HG03196 (cell line): ENCODE data around the gene RBM45.
"Not testable (repeated sequence)": the region's sequence is repeated elsewhere in the genome, so short reads cannot be mapped to it uniquely, and the experiment has no call there.

Experiments
- ATAC-seq: cut with Tn5 transposase; IDR thresholded peaks from one replicate; pipeline ENCODE4 v1.9.1; 2021; ENCODE audit not compliant: unreplicated experiment

RBM45 gene, protein sequence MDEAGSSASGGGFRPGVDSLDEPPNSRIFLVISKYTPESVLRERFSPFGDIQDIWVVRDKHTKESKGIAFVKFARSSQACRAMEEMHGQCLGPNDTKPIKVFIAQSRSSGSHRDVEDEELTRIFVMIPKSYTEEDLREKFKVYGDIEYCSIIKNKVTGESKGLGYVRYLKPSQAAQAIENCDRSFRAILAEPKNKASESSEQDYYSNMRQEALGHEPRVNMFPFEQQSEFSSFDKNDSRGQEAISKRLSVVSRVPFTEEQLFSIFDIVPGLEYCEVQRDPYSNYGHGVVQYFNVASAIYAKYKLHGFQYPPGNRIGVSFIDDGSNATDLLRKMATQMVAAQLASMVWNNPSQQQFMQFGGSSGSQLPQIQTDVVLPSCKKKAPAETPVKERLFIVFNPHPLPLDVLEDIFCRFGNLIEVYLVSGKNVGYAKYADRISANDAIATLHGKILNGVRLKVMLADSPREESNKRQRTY

DNA sequence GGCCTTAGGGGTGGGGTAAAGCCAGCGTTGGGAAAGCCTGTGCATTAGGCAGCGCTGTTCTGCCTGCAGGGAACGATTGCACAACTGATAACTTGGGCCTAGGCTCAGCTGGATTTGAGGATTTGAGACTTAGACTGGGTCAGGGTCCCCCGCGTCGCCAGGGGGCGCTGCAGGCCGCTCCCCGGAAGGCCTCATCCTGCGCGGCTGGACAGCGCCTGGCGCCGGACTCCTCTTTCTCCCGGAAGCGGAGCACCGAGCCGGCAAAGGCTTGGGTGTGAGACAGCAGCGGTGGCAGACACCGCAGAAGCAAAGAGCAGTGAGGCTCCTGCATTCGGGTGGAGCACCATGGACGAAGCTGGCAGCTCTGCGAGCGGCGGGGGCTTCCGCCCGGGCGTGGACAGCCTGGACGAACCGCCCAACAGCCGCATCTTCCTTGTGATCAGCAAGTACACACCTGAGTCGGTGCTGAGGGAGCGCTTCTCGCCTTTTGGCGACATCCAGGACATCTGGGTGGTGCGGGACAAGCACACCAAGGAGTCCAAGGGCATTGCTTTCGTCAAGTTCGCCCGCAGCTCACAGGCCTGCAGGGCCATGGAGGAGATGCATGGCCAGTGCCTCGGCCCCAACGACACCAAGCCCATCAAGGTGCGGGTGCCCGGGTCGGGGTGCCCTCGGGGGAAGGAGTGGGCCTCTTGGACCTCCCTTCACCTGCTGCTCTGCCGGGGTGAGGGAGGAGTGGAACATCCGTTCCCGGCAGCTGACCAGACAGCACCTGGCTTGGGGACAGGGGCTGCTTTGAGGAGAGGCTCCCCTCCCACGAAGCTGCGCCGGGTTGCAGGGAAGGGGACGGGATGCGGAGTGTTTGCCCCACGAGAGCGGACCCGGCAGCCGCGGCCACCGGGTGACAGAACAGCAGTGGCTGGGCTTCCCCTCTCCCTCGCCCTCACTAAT, at the start of gene RBM45:
Gene RBM45 (plus strand): TSS at position 236 of the 951 bp plus-strand sequence. CDS start 110 bp downstream, at position 346.
- ATAC-seq, result peak; percentile 90

DNA sequence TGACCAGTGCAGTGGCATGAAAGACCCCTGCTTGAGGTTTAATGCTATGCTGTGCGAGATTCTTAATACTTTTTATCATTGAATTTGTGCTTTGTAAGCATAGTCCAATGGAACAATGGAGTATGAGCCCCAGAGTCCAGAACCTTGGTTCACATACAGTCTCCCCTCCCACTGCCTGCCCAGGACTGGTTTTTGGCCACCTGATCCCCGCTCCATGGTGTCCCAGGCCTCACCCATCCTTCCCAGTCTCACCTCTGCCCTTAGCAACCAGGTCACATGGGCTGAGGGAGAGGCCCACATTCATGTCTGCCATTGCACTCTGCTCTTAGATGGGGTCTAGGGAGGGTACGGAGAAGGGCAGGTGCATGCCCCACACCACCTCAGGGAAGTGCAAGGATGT, 45.9 kb upstream of the RBM45 start:
- no peak for ATAC-seq

DNA sequence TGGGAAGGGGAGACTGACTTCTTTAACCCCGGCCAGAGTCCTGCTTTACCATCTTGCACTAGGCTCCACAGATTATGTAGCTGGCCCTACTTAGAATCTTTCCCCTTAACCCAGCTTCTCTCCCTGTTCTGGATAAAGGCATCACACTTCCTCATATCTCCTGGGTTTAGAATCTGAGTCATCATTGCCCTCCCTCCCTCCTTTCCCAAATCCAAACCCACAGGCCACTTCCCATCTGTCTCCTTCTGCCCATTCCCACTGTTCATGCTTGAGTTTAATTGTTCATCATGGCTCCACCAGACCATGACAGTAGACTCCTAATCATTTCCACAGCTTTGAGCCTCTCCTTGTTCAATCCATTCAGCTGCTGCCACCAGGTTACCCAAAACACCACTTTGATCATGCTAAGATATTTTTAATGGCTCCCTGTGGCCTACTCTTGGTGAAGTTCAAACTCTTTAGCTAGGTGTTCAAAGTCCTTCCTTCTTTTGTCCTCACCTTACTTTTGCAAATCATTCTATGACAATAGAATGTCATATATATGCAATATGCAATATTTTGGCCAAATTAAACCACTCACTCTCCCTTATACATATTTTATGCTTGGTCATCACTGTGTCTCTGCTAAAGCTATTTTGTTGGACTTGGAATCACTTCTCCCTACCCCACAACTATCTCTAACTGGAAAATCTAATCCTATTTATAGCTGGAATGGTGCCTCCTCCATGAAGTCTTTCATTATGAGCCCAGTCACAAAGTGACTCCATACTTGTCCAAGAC, 45.2 kb upstream of the RBM45 start:
- ATAC-seq, result no peak

DNA sequence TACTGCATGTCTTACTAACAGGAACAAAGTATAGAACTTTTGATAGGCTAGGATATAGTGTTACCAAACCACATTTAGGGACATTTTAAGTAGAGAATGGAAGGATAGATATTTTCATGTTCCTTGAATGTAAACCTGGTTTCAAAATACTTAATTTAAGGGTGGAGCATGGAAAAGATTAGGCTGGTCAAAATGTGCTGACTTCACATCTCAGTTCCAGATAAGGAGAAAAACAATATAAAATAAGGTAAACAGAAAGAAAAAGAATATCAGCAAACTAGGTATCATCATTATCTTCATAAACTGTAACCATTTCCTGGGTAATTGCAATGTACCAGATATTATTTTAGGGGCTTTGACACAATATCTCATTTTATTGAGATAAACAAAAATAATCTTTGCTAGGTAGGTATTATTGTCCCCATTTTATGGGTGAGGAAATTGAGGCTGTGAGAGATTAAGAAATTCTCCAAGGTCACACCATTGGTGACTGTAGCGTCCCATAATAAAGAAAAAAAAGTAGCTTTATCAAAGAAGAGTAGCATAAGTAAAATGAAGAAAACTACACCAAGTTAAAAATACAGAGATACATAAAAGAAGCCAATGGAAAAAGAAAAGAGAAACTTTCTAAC, 43.3 kb upstream of the RBM45 start:
- ATAC-seq, result no peak

DNA sequence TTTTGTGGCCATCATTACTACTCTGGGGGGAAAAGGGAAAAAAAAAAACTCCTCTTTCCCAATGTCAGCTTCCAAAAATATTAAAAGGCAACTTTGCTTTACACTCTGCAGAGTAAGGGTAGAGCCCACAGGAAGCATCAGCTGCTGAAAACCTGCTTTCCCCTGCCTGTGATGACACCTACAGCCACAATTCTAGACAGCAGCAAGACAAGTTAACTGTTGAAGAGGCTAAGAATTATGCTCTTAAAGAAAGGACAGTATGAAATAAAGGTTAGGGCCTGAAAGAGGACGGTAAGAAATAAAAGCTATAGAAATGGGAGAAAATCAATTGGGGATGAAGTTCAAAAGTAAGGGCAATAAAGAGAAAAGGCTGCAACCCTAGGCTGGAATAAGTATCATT, 42.7 kb upstream of the RBM45 start:
- ATAC-seq, result no peak

DNA sequence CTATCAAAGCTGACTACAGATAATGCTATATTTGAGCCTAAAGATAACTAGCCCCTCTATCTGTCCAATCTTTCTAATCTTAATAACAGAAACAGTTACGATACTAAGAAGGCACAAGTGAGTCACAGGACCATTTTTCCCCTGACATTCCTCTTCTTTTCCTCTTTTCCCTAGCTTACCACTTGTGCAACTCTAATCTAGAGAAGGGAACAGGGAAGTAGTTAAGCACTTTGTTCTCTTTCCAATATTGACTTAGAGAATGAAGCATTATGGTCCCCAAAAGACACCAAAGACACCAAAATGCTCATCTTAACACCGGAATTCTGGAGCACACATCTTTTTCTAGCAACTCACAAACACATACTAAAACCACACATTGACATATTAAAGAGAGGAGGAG, 41.4 kb upstream of the RBM45 start:
- ATAC-seq, result no peak

DNA sequence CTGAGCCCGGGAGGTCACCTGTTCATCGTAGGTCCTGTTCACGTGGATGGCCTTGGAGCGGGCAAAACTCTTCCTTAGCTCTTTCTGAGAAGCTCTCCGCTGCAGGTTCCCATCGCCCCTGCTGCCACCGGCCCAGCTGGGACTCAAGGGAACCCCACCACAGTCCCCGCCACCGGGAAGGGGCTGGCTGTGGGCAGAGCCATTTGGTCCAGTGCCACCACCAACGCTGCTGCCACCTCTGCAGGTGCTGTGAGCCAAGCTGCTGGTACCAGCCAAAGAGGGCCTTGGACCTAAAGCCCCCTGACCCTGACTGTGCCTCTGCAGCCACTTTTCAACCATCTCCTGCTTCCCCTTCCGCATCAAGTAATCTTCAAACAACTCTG, 40.2 kb upstream of the RBM45 start:
- ATAC-seq, result no peak

DNA sequence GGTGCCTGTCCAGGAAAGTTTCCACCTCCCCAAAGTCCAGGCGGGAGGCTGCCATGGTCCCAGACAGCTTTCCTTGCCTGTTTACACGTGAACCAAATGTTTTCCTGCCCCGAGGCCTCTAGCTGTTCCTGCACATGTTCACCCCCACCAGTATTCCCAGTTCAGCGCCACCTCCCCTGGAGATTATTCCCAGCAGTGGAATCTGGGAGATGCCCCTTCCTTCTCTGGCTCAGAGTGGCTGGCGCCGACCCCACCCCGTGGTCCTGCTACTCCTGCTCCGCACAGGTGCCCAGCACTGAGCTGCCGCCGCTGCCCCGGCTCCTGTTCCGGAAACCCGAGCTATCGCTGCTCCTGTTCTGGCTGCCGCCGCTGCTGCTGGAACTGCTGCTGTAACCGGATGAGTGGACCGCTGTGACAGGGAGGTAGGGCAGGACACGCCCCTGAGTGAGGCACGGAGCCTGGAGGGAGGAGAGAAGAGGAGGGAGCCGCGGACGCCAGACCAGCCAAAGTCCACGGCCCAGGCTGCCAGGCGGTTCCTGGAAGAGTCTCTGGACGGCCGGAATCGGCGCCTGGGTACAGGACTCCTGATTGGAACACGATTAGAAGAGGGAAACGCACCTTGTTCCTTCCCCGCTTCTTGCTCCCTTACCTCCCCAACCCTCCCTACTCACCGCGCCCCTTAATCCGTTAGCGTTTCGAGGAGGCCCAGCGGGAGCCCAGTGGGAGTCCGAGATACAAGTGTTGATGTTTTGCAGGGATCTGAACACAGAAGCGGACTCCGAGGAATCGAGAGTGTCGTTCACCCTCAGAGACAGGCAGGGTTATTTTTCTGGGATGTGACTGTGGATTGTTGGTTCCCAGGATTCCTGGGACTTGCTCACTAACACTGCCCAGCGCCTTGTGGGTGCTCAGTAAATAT, 39.6 kb upstream of the RBM45 start, which contains the start of gene PDE11A:
Gene PDE11A (minus strand): TSS at position 395 of the 919 bp plus-strand sequence. CDS start 340 bp downstream, at position 55.
- ATAC-seq, result no peak

DNA sequence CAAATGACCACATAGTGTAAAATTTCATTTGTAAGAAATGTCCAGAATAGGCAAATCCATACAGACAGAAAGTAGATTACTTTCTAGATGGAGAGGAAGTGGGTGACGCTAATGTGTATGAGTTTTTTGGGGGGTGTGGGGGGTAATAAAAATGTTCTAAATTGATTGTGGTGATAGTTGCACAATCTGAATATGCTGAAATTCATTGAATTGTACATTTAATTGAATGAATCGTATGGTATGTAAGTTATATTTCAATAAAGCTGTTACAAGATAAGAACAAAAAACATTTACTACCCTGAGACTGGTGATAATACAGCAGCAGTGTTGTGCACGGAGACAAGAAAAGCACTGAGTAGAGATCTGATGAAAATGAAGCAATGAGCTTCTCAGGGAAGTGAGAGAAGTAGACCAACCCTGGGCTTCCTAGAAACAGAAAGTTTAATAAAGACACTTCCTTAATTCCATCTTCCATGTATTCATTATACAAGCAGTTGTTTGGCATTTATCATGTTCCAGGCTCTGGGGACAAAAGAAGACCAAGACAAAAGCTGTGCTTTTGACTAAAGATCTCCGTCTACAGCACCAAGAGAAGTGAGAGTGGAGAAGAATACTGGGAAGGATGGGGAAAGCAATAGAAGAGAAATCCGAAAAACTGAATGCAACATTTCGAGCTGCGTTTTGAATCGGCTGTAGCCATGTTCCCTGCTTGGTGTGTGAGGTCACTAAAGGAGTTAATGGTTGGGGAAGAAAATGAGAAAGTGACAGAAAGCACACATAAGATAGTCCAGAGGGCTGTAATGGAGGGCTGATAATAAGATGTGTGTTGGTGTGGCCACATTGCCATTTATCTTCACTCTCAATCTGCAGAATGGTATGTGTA, 37.9 kb upstream of the RBM45 start:
- ATAC-seq, result no peak

DNA sequence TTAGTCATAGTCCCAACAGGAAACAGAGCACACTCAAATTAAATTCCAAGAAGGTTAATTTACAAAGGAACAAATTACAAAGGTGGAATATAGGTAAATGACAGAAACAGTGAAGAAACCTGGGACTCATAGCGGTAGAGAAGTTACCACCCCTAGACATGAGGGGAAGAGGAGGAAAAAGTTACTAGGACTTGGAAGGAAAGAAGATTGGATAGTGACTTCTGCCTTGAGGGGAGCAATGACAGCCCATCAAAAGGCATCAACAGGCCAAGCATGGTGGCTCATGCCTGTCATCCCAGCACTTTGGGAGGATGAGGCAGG, 37.3 kb upstream of the RBM45 start:
- no peak for ATAC-seq

DNA sequence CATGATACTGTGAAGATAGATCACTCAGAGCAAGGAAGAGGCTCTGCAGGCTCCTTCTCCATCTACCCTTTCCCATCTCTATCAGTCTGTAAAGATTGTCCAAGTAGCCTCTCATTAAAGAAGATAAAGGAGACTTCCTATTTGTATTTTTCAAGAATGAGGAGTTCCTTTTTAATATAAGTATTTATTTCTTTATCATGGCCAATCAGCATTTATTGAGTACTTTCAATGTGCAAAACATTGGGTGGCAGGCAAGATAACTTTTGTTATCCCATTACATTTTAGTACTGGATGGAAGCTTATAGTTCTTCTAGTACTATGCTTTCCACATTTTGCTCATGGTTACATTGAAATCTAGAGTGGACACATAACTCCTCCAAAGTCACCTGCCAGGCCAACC, 36.1 kb upstream of the RBM45 start:
- ATAC-seq, result no peak

DNA sequence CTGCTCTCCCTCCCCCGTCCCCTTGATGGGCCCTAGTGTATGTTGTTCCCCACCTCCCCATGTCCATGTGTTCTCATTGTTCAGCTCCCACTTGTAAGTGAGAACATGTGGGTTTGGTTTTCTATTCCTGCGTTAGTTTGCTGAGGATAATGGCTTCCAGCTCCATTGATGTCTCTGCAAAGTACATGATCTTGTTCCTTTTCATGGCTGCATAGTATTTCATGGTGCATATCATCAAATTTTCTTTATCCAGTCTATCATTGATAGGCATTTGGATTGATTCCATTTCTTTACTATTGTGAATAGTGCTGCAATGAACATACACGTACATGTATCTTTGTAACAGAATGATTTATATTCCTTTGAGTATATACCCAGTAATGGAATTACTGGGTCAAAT, 33.0 kb upstream of the RBM45 start:
- not testable (repeated sequence) for ATAC-seq

DNA sequence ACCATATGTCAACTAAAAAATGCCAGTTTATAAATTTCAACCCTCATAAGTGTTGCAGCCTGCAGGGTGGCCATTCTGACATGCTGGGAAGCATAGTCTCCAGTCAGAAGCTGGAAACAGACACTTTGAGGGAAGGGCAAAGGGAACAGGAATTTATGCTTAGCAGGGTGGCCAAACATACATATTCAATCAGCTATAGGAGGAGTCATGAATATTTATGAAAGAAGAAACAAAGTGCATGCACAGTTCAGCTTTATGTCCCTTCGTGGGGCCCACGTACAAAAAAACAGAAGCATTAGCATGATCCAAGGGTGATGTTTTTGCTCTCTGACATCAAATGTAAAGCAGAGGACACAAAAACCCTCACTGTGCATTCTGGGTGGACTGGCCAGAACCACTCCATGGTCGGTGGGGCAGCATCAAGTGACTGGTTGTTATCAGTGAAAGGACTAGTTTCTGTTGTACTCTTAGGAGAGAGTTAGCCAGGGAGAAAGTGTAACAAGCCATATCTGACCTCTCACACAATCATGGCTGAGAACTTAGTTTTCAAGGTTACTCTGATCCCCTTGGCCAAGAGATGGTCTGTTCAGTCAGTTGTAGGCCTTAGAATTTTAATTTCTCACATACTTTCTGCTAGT, 29.7 kb upstream of the RBM45 start:
- ATAC-seq, result no peak

DNA sequence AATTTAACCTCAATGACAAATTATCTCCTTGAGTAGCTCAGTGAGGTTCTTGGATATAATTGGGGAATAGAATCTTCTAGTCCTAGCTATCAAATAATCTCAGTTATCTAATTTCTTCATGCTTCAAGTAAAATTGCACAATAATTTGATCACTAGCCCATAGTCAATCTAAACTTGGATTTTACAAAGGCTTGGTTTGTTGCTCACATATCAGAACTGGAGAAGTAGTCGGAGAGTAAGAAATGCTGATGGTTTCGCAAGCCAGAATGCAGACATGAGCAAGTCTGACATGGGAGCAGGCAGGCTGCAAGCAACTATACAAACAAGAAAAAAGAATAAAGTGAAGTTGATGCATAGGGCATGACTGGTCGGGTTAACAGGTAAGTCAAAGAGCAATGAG, 28.0 kb upstream of the RBM45 start:
- ATAC-seq, result no peak

DNA sequence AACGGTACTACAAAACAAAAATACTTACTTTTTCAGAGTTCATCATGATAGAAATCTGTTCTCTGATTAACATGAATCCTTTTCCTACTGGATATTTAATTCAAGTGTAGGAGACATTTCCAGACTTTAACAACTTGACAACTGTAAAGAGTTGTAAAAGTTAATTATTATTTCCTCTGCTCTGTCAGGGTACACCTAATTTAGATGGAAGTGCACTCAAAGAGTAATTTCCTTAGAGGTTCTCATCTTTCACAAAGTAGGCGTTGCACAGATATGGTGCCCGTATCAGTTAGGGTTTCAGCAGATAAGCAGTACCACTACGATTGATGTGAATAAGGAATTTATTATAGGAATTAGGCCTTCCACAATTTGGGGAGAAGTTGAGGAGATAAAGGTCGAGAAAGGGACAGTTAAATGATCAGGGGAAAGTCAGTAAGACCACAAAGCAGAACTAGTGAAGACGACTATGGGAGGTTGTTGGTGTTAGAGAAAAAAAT, 23.4 kb upstream of the RBM45 start:
- ATAC-seq, result no peak

DNA sequence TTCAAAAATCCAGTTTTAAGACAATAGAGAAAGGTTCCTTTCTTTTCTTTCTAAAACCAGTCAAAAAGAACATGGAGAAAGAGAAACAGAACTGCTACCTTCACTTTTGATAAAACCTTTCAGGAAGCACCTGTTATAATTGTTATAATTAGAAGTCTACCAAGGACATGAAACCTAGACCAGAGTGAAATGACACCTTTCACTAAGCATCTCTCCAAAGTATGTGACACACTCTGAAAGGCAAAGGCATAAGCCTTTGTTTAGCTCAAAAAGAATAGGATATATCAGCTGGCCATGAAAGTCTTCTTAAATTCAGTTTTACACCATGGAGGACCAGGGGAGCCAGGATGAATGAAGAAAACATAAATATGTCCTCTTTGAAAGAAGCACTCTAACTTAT, 18.8 kb upstream of the RBM45 start:
- no peak for ATAC-seq

DNA sequence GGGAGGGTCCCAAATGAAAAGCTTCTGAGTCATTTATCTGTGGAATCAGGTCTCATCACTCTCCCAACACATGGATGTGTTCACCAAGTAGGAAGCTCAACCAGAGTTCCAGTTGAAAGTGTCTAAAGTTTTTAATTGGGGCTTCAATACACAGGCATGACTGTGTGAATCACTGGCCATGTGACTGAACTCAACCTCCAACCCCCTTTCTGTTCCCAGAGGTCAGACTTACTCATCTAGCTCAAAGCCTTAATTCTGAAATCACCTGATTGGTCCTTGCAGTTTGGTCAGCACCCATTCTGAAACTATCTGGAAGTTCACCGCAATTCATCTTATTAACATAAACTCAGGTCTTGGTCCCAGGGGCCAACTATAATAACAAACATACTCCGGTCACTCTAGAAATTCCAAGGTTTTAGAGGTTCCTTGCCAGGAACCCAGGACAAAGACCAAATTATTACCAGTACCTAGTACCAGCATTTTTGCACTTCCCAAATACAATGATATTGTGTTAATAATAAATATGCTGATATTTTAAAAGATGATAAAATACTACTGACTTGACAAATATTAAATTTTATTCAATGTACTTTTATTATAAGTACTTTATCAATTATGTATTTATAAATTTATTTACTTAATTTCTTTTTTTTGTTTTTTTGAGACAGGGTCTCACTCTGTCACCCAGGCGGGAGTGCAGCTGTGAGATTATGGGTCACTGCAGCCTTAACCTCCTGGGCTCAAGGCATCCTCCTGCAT, 10.7 kb upstream of the RBM45 start:
- ATAC-seq, result no peak
